SK-N-SH treated with all-trans-retinoic acid at 6 μM for 48 hours (cell line): ENCODE results near the gene FAT4.

Source experiments
- ARNTL ChIP-seq: fragments of 450-650 bp; formaldehyde crosslinking; IDR thresholded peaks from 2 replicates; pipeline ENCODE4 v1.5.0; 2020; ENCODE audit warnings: low read depth, mild to moderate bottlenecking, moderate library complexity, borderline replicate concordance
- ISL1 ChIP-seq: fragments of 250-450 bp; sonication (Bioruptor Pico); IDR thresholded peaks from 2 replicates; pipeline ENCODE4 v2.1.2; 2022; ENCODE audit warnings: mild to moderate bottlenecking, moderate library complexity
- ZFP30 ChIP-seq: fragments of 450-650 bp; formaldehyde crosslinking; IDR thresholded peaks from 2 replicates; pipeline ENCODE4 v1.5.0; 2022; ENCODE audit warnings: mild to moderate bottlenecking, moderate library complexity
- ZNF8 ChIP-seq: fragments of 450-650 bp; formaldehyde crosslinking; IDR thresholded peaks from 2 replicates; pipeline ENCODE4 v1.5.0; 2020; ENCODE audit warnings: mild to moderate bottlenecking, moderate library complexity
- TF ChIP-seq, protein P1 (sequence below): fragments of 250-450 bp; sonication (Bioruptor Pico); IDR thresholded peaks from 2 replicates; pipeline ENCODE4 v1.8.0; 2020; ENCODE audit warnings: mild to moderate bottlenecking, moderate library complexity, borderline replicate concordance

DNA sequence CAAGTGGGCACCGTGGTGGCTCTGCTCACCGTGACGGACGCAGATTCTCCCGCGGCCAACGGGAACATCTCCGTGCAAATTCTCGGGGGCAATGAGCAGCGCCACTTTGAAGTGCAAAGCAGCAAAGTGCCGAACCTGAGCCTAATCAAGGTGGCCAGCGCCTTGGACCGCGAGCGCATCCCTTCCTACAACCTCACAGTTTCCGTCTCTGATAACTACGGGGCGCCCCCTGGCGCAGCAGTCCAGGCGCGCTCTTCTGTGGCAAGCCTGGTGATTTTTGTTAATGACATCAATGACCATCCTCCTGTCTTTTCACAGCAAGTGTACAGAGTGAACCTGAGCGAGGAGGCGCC is 2.7 kb downstream of the FAT4 start:
- TF ChIP-seq ISL1 (no peak), ARNTL (CRISPR knock-in tag) (no peak), ZNF8 (CRISPR knock-in tag) (no peak), ZFP30 (CRISPR knock-in tag) (no peak)
- TF ChIP-seq, protein P1, sequence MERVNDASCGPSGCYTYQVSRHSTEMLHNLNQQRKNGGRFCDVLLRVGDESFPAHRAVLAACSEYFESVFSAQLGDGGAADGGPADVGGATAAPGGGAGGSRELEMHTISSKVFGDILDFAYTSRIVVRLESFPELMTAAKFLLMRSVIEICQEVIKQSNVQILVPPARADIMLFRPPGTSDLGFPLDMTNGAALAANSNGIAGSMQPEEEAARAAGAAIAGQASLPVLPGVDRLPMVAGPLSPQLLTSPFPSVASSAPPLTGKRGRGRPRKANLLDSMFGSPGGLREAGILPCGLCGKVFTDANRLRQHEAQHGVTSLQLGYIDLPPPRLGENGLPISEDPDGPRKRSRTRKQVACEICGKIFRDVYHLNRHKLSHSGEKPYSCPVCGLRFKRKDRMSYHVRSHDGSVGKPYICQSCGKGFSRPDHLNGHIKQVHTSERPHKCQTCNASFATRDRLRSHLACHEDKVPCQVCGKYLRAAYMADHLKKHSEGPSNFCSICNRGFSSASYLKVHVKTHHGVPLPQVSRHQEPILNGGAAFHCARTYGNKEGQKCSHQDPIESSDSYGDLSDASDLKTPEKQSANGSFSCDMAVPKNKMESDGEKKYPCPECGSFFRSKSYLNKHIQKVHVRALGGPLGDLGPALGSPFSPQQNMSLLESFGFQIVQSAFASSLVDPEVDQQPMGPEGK (CRISPR knock-in tag): no peak
